Measurements from ENCODE around the gene ETV6.

The ETV6 gene

GRCh38 chr12:11648514-11649412 is 711 bp upstream of the ETV6 start:
- peak; percentile 66 for DNase-seq

DNA sequence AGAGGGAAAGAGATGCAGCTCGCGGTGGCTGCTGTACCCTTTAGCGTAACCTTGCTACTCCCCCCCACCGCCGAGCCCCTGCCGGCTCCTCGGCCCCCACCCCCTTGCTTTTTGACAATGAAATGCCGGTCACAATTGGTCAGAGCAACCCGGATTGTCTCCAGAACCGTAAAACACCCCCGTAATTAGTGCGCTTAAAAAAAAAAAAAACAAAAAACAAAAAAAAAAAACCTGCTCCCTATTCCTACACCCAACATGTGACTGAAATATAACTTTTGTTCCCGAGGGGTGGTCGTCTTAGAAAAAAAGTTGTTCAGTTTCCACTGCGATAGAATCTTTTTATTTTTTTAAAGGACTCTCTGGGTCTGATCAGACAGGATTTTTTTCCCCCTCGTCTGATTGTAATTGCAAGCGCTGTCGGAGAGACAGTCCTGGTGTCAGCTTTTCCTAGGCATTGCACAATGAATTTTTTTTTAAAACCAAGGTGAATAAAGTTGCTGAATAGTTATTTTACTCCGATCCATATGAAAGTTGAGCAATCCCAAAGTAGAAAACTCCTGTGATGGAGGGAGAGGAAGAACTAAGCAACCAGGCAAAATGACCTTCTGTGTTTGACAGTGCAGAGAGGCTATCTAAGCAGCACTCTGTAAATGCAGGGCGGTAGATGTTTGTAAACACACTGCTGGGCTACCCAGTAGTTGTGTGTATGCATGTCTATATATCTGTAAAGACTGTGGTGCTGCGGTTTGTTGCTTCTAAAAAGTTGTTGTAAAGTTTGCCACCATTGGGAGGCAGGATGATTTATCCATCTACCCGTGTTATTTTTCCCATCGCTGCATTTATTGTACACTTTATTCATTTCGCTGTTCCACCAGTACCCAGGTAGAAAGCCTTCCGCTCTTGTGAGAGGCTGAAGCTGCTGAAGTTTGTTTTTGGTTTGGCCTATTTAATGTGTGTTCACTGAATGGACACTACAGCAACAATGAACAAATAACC is 1.1 kb downstream of the ETV6 start:
- DNase-seq, result no peak

- no peak for DNase-seq
Observed at GRCh38 chr12:11651381-11651780, 1.9 kb downstream of the ETV6 start.

DNA sequence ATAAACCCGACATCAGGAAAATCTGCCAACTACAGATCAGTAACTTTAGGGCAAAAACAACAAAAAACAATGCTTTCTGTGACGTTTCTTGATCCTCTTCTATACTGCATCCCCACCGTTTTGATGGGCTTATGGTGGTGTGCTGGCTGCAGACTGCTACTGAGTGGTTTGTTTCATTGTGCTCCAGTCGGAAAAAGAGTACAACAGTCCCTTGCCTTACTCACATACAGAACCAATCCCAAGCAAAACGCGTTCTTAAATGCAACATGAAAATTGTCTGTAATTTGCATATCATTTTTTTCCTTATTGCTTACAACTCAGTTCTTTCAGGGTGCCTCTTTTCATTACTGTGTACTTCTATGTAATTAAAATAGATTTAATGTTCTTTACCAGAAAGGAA is 2.3 kb downstream of the ETV6 start:
- DNase-seq, result no peak

DNA sequence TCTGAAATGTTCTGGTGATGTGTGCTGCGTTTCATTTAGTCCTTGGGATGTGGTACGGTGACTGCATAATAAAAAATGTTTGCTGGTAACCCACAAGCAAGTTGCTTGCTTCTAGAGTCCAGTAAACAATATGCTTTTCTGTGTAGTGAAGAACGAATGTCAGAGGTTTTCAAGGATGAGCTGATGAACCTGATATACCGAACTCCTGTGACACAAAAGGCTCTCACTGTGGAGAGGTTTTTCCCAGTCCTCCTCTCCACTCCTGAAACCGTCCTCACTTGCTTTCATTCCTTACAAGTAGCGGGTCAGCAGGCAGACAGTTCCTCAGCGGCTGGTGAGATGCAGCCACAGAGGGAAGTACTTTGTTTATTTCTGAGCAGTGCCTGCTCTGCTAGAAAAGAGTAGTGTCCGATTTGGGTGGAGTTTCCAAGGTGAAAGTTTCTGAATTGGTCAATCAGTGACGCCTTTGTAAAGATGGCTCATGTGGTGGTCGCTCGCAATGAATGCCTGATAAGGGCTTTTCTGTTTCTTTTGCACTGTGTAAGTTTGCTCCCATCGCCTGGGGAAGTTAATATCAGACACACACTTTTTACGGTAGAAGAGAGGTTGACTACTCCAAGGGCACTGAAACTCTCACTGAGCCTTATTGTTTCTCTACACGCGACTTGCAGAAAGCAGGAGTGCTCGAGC is 3.0 kb downstream of the ETV6 start:
- peak; percentile 21 for DNase-seq

DNA sequence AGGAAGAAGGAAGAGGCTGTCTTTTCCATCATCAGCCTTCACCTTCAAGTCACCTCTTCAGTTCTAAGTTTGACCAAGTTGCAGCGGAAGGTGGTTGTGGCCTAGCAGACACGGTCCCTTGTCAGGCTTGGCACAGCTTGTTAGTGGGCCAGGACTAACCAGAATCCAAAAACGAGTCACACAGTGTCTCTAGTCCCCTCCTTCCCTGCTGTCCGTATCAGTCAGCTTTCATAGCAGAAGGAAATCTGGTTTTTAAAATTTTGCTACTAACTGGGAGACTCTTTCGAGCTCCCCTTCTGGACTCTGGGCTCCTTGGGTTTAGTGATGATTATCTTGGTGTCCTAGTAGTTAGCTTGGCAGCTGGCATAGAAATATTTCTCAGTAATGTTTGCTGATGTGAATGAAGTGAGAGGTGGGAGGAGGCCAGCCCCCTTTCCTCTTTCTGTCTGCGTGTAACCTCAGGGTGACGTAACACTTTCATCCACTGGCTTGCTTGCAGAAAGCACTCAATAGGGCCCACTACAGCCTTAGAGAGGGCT is 3.8 kb downstream of the ETV6 start:
- peak; percentile 68 for DNase-seq

DNA sequence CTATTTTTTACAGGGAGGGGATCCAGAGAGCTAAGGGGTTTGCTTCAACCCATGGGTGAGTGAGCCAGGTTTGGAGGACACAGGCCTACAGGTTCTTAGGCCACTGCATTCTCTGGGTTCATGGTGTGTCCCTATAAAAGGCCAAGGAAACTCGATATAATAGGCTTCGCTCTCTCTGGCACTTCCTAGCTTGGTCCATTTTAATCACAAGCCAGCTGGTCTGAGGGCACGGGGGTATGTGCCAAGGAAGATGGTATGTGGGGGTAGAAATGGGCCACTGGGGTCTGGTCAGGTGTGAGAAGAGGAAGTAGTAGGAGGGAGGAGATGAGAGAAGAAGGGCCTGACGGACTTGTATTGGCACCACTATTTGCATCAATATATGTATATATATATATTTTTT is 4.9 kb downstream of the ETV6 start:
- no peak for DNase-seq

GRCh38 chr12:11654802-11655201 is 5.3 kb downstream of the ETV6 start:
- DNase-seq, result no peak

- no peak for DNase-seq
Observed at GRCh38 chr12:11655842-11656241, 6.4 kb downstream of the ETV6 start.

DNA sequence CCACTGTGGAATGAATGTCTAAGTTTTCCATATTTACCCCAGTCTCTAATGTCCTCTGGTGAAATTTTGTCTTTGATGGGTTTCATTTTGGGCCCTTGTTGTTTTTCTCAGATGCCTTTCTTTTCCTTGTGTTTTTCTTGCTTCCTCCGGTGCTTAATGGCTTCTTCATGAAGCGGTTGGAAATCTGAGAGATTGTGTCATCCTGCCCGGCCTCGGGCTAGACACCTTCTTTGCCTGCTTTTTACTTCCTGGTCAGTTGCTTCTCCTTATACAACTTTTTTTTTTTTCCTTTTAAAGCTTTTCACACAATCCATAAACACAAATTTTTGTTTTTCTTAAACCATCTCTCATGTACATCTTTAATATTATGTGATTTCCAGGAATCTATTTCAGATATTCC is 7.1 kb downstream of the ETV6 start:
- no peak for DNase-seq

GRCh38 chr12:11657511-11657910 is 8.0 kb downstream of the ETV6 start:
- DNase-seq, result no peak

DNA sequence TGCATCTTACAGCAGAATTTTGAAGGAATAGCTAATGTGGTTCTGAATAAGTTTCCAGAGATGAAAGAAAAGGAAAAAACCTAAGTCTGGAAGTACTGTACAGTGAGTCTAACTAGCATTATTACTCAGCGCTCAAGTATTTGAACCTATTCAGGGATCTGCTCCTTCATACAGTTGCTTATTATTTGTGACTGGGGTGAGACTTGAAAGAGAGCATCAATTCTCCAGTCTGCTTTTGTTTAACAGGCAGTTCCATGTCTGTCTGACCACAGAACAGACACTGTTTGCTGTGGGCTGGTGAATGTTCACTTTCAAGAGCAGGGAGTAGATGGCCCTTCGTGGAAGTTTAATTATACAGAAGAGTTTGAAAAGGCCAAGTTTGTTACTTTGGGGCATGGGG is 9.3 kb downstream of the ETV6 start:
- DNase-seq, result no peak

DNA sequence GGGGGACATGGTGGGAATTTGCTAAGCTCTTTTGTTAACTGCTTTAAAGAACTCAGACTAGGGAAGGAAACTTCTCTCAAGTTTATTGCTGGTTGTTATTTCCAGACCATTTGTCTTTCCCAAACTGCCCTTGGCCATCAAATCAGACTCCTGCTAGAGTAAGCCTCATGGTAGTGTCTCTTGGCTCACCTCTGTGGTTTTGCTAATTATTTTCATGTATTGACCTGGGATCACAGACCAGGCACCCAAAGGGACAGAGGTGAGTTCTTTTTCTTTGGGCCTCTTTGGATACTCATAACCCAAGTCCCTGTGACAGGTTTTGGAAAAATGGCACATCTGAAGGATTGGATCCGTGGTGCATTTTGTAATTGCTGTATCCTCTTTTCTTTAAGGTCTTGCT is 11.2 kb downstream of the ETV6 start:
- no peak for DNase-seq

GRCh38 chr12:11661491-11662089 is 12.1 kb downstream of the ETV6 start:
- no peak for DNase-seq

DNA sequence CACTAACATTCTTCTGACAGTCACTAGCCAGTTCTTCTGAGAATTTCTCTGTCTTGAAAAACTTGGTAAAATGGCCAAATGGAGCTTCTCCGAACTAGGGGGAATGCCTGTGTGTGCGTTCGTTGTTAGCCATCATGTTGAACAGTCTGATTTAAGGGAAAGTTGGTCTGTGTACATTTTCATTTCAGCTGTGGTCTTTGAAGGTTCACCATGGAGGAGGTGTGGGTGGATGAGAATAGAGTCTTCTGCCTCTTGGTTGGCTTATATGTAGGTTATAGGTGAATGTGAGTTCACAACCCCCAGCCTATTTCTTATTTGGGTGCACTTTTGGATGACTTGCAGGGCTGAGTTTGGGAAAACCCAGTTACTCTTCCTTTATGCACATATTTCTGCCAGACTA is 12.9 kb downstream of the ETV6 start:
- no peak for DNase-seq

GRCh38 chr12:11663130-11663529 is 13.7 kb downstream of the ETV6 start:
- DNase-seq, result no peak

DNA sequence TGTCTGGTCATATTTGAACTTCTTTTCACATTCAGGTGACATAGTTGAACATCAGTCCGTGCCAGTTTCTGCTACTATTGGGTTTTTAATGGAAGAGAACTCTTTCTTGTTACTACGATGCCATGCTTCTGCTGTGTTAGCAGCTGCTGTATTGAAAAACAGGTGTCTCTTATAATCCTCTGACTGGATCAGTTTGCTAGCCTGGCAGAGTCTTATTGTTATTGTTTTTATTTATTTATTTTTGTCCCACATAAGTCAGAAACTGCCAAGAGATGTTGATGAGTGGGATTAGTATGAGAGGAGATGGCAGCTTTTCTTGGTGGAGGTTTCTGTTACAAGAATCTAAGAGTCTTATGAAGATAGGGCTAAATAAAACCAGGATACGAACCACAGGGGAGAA is 14.6 kb downstream of the ETV6 start:
- no peak for DNase-seq

GRCh38 chr12:11666131-11667050 is 16.9 kb downstream of the ETV6 start:
- DNase-seq, result no peak

DNA sequence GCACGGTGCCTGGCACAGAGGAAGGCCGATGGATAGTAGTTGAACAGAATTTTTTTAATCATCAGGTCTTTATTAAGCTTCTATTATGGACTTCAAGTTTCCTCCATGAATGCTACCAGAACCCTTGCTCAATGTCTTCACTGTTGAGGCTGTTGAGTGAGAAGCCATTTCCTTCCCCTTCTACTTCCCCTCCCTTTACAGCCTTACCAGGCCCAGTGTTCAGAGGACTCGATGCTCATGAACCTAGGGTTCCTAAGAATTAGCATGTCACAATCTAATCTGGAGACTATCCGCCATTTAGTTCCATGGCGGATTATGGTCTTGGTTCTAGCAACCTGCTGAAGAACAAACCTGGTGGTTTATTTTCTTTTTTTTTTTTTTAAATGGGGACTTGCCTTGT is 17.7 kb downstream of the ETV6 start:
- no peak for DNase-seq

GRCh38 chr12:11668611-11669010 is 19.1 kb downstream of the ETV6 start:
- no peak for DNase-seq

DNA sequence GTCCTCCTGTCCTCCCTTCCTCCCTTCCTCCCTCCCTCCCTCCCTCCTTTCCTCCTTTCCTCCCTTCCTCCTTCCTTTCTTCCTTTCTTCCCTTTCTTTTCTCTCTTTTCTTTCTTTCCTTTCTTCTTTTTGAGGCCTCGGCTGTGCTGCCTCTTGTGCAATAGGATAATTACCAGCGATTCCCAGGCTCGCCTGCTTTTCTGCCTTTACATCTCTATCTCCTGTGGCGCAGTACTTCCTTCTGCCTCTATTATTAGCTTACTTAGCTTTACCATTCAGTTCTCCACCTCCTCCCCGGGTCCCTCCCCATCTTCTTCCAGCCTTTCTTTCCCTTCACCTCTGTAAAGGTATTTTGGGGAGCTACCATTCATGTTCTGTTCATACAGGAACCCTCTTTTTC is 19.9 kb downstream of the ETV6 start:
- no peak for DNase-seq

Measured in stimulated activated CD4-positive, alpha-beta T cell treated with anti-CD3 and anti-CD28 coated beads, Interleukin-15, amount 100 ng/mL, for 24 hours (primary cell).